ENCODE measurements around the gene ANKRD13A. TPM values are rescaled to one million over a fixed set of nuclear protein-coding genes. Genes with fewer than 3 reads are reported as not detected.

The ANKRD13A gene
- total RNA-seq, 1 experiment from 2014 or later: 19.9 TPM

GRCh38 chr12:110080410-110080809 is 81.2 kb downstream of the ANKRD13A start:
- DNase-seq (ENCODE audit: low read depth, low spot score) (no peak), ATAC-seq (no peak)
- CTCF ChIA-PET: no interaction called here
- Histone ChIP-seq H3K36me3 (ENCODE audit: control insufficient read depth in 1 of 2, insufficient read depth in 2 of 2, low read length in 2 of 2) (no peaks in the 10 kb centered on the region), H3K9me3 (ENCODE audit: control insufficient read depth in 1 of 2, insufficient read depth in 1 of 2, low read depth in 1 of 2, low read length in 2 of 2) (no peaks in the 10 kb centered on the region), H3K9ac (ENCODE audit: low read length) (no peak overlapping the region), H3K79me2 (ENCODE audit: insufficient read depth, low read length) (no peaks in the 10 kb centered on the region), H3K9me2 (ENCODE audit: insufficient read depth) (no peaks in the 10 kb centered on the region), H3K4me1 (ENCODE audit: control insufficient read depth in 1 of 2, insufficient read depth in 2 of 2, low read length in 2 of 2) (no peaks in the 10 kb centered on the region), H3K4me2 (ENCODE audit: low read length) (no peak overlapping the region), H4K20me1 (ENCODE audit: insufficient read depth) (no peaks in the 10 kb centered on the region), H3K27me3 (ENCODE audit: insufficient read depth, low read length) (no peaks in the 10 kb centered on the region), H2AFZ (ENCODE audit: low read depth, low read length, poor library complexity, severe bottlenecking) (no peak overlapping the region), H3K4me3 (replicated peaks in 1 of 2; ENCODE audit: low read depth in 1 of 2, low read length in 2 of 2) (no peak overlapping the region), H3K27ac (ENCODE audit: low read depth, low read length) (no peak overlapping the region)
- no peak for TF ChIP-seq YY1 (IDR thresholded peaks at IDR 0.05; ENCODE audit: extremely low read depth, insufficient replicate concordance, low read depth, low read length)
- no peak for TF ChIP-seq ATF3 (IDR thresholded peaks at IDR 0.05)
- TF ChIP-seq RAD21 (IDR thresholded peaks at IDR 0.05; ENCODE audit: low read depth): no peak
- no peak for TF ChIP-seq ELF1 (IDR thresholded peaks at IDR 0.05; ENCODE audit: borderline replicate concordance, low read depth)
- no peak for TF ChIP-seq SIN3A (IDR thresholded peaks at IDR 0.05; ENCODE audit: low read depth)
- no peak for TF ChIP-seq JUND (IDR thresholded peaks at IDR 0.05)
- TF ChIP-seq CBX3 (IDR thresholded peaks at IDR 0.05; ENCODE audit: low read depth): no peak
- no peak for TF ChIP-seq POLR2A (IDR thresholded peaks at IDR 0.05; ENCODE audit: borderline replicate concordance, extremely low read depth, insufficient read depth, insufficient read length)
- no peak for TF ChIP-seq EZH2 (IDR thresholded peaks at IDR 0.05)
- TF ChIP-seq EGR1 (IDR thresholded peaks at IDR 0.05; ENCODE audit: low read depth): no peak
- no peak for TF ChIP-seq MAX (IDR thresholded peaks at IDR 0.05)
- no peak for TF ChIP-seq SP1 (IDR thresholded peaks at IDR 0.05; ENCODE audit: low read depth)
- no peak for TF ChIP-seq ZBTB33 (IDR thresholded peaks at IDR 0.05; ENCODE audit: extremely low read depth, insufficient replicate concordance, low read length)
- no peak for TF ChIP-seq CEBPB (IDR thresholded peaks at IDR 0.05; ENCODE audit: low read depth)
- no peak for TF ChIP-seq POLR2AphosphoS5 (IDR thresholded peaks at IDR 0.05; ENCODE audit: low read depth, low read length)
- no peak for TF ChIP-seq ZNF274 (IDR thresholded peaks at IDR 0.05; ENCODE audit: low read depth, low read length)
- POLR2A ChIA-PET: no interaction called here
- RAD21 ChIA-PET (ENCODE audit: low non-redundant PET in 1 of 2, low total read pairs in 2 of 2, uncharacterized antibody in 2 of 2, unreplicated experiment in 2 of 2): no interaction called here
- no TSS peak for BruUV-seq (replicated peaks)
- intact Hi-C loops (cut with micrococcal nuclease): no loop called here
